B cell (primary cell): ENCODE results near the gene RCE1. TPM values are rescaled to one million over a fixed set of nuclear protein-coding genes. Genes with fewer than 3 reads are reported as not detected.

Source experiments
- ATAC-seq: fragments of 200-7000 bp; cut with Tn5 transposase; one replicate; pipeline ENCODE4 v1.10.0; 2021; ENCODE audit warnings: low read depth, mild to moderate bottlenecking, moderate number of reproducible peaks, moderate library complexity
- CTCF ChIA-PET: fragments of 350-600 bp; sonication (Branson Sonifier 250); formaldehyde crosslinking; loops from one replicate; lab custom pipeline; 2021; ENCODE audit warnings: antibody characterized with exemption, inconsistent platforms; lab: Charles Lee
- POLR2A ChIA-PET: fragments of 350-600 bp; sonication (Branson Sonifier 250); formaldehyde crosslinking; loops from one replicate; lab custom pipeline; 2021; ENCODE audit warnings: antibody characterized with exemption; lab: Charles Lee
- DNase-seq: peaks from one replicate; pipeline ENCODE4 v3.0.0; 2013
- H2AFZ ChIP-seq: 2 replicates; pipeline ENCODE4 v1.6.1; 2012; ENCODE audit warnings: mild to moderate bottlenecking, low read depth, low read length; ENCODE audit not compliant: insufficient read depth, poor library complexity, severe bottlenecking
- H3K27ac ChIP-seq, 2 donors: 1 replicate in 1 of 2; 2 replicates in 1 of 2; pipeline ENCODE4 v1.5.1; 2012 to 2013; ENCODE audit warnings: low read length in 2 of 2, mild to moderate bottlenecking in 2 of 2, moderate library complexity in 1 of 2
- H3K27me3 ChIP-seq, 4 experiments: fragments of 200-600 bp in 1 of 4; sonication (generic) in 1 of 4; replicated peaks in 1 of 4; 1 replicate in 2 of 4; 2 replicates in 2 of 4; pipeline versions ENCODE4 v1.6.1 to v1.7.0; 2013 to 2016; ENCODE audit warnings: low read length in 3 of 4, mild to moderate bottlenecking in 2 of 4, mixed read lengths in 1 of 4, moderate library complexity in 1 of 4; ENCODE audit not compliant: insufficient read depth in 4 of 4, control insufficient read depth in 3 of 4; ENCODE audit errors: control extremely low read depth in 1 of 4
- H3K36me3 ChIP-seq, 2 experiments: replicated peaks in 1 of 2; 1 replicate in 1 of 2; 2 replicates in 1 of 2; pipeline versions ENCODE4 v1.6.1 to v1.7.1; 2013; ENCODE audit warnings: low read length in 1 of 2; ENCODE audit not compliant: insufficient read depth in 2 of 2, control insufficient read depth in 1 of 2; ENCODE audit errors: control extremely low read depth in 1 of 2, extremely low read depth in 1 of 2
- H3K4me1 ChIP-seq, 2 donors: fragments of 200-600 bp in 1 of 2; sonication (generic) in 1 of 2; 1 replicate in 1 of 2; 2 replicates in 1 of 2; pipeline versions ENCODE4 v1.5.1 to v1.6.1; 2013 to 2017; ENCODE audit warnings: low read length in 2 of 2; ENCODE audit not compliant: control insufficient read depth in 2 of 2, insufficient read depth in 2 of 2
- H3K4me2 ChIP-seq: replicated peaks from 2 replicates; pipeline ENCODE3; 2012; ENCODE audit warnings: mild to moderate bottlenecking, low read depth, low read length; ENCODE audit not compliant: poor library complexity, severe bottlenecking
- H3K4me3 ChIP-seq, 5 experiments: fragments of 200-600 bp in 1 of 5; sonication (generic) in 1 of 5; 1 replicate in 3 of 5; 2 replicates in 2 of 5; pipeline versions ENCODE4 v1.5.1 to v1.7.0; 2011 to 2016; ENCODE audit warnings: low read length in 4 of 5, mild to moderate bottlenecking in 4 of 5, low read depth in 2 of 5, control low read depth in 1 of 5, moderate library complexity in 1 of 5; ENCODE audit not compliant: insufficient read depth in 1 of 5; ENCODE audit errors: control extremely low read depth in 1 of 5, extremely low read depth in 1 of 5
- H3K79me2 ChIP-seq: fragments of 200-600 bp; sonication (generic); one replicate; pipeline ENCODE4 v1.6.0; 2016; ENCODE audit warnings: low read length; ENCODE audit not compliant: control insufficient read depth, insufficient read depth
- H3K9ac ChIP-seq: fragments of 200-600 bp; sonication (generic); 2 replicates; pipeline ENCODE4 v1.6.1; 2017; ENCODE audit warnings: mild to moderate bottlenecking, low read length, moderate library complexity
- H3K9me3 ChIP-seq, 3 donors: one replicate each; pipeline versions ENCODE4 v1.6.1 to v1.7.1; 2013; ENCODE audit warnings: low read length in 2 of 3; ENCODE audit not compliant: control insufficient read depth in 2 of 3, insufficient read depth in 1 of 3; ENCODE audit errors: control extremely low read depth in 1 of 3
- H4K20me1 ChIP-seq: 2 replicates; pipeline ENCODE4 v1.6.0; 2012; ENCODE audit warnings: mild to moderate bottlenecking, low read length; ENCODE audit not compliant: insufficient read depth, control insufficient read depth, poor library complexity, severe bottlenecking
- H3K27ac Mint-ChIP-seq: one replicate; pipeline ENCODE4 v1.8.0; 2021; ENCODE audit warnings: mixed read lengths
- H3K27me3 Mint-ChIP-seq: one replicate; pipeline ENCODE4 v1.8.0; 2021; ENCODE audit warnings: mixed read lengths
- H3K4me1 Mint-ChIP-seq: one replicate; pipeline ENCODE4 v1.8.0; 2021; ENCODE audit warnings: mixed read lengths
- H3K4me3 Mint-ChIP-seq: one replicate; pipeline ENCODE4 v1.8.0; 2021; ENCODE audit warnings: mixed read lengths
- H3K9me3 Mint-ChIP-seq: one replicate; pipeline ENCODE4 v1.8.0; 2022; ENCODE audit warnings: mixed read lengths; ENCODE audit not compliant: insufficient read depth
- CTCF ChIP-seq: fragments of 200-600 bp; IDR thresholded peaks from one replicate; pipeline ENCODE4 v1.8.0; 2022; ENCODE audit warnings: antibody characterized with exemption, mild to moderate bottlenecking
- EZH2 ChIP-seq: IDR thresholded peaks from 2 replicates; pipeline ENCODE4 v1.6.1; 2012; ENCODE audit warnings: borderline replicate concordance, low read depth, mild to moderate bottlenecking, moderate library complexity, low read length; ENCODE audit not compliant: insufficient read depth, poor library complexity, severe bottlenecking
- WGBS: methylation state at CpG from one replicate; pipeline ENCODE4 v1.1.5; 2013; ENCODE audit warnings: missing lambda C conversion rate; ENCODE audit not compliant: insufficient coverage; 5-methylcytosine and 5-hydroxymethylcytosine counted together
- intact Hi-C: fragments of 100-400 bp; cut with micrococcal nuclease; formaldehyde crosslinking; loops from one replicate; pipeline ENCODE4 v1.10.0; 2022
- polyA plus RNA-seq: library from polyadenylated mRNA; depleted of rRNA; stranded (reverse); fragments of >200 nt; gene quantifications from 2 replicates; pipeline ENCODE4 v1.2.3, GENCODE V29; 2012
- total RNA-seq, 2 donors: library from RNA; stranded (reverse); fragments of 120-200 nt in 1 of 2; gene quantifications; 1 replicate in 1 of 2; 2 replicates in 1 of 2; pipeline versions ENCODE4 v1.2.3 to v1.2.4, GENCODE V29; 2013 to 2022

RCE1 gene
- total and polyA plus RNA-seq, 2 donors (not counting 1 experiment from before 2014, with no cell fraction given) = 31.6 to 59.7 TPM

- POLR2A ChIA-PET = interaction anchor here (0.6 kb wide), 1 partner anchor 167 kb away, joined by 7 read pairs; no protein-coding TSS in a partner anchor
- H3K27me3 Mint-ChIP-seq = peaks cover 9% of the 10 kb centered on the region
These were observed 26.9 kb downstream of the RCE1 start for GRCh38 chr11:66870131-66870530.

More at GRCh38 chr11:66870131-66870530, 26.9 kb downstream of the RCE1 start:
- Histone ChIP-seq H3K9ac (no peak overlapping the region), H3K4me2 (no peak overlapping the region), H3K4me3 (no peak overlapping the region), H3K4me1 (peaks cover 4 to 10% of the 10 kb centered on the region in 2 donors), H2AFZ (no peak overlapping the region), H3K79me2 (no peaks in the 10 kb centered on the region), H3K9me3 (no peaks in the 10 kb centered on the region), H3K27ac (no peak overlapping the region), H3K27me3 (no peaks in the 10 kb centered on the region), H3K36me3 (no peaks in the 10 kb centered on the region), H4K20me1 (no peaks in the 10 kb centered on the region)
- intact Hi-C loops = no loop called here
- CTCF ChIA-PET = interaction anchor here (1.0 kb wide), 1 partner anchor 175 kb away, joined by 3 read pairs; no protein-coding TSS in a partner anchor
- H3K9me3 Mint-ChIP-seq = no peaks in the 10 kb centered on the region
- 95% methylated on average over 6 of the region's 16 CpGs for WGBS
- no peak for DNase-seq
- H3K4me3 Mint-ChIP-seq = no peak overlapping the region
- TF ChIP-seq CTCF = no peak
- TF ChIP-seq EZH2 = no peak
- H3K4me1 Mint-ChIP-seq = peaks cover 12% of the 10 kb centered on the region
- ATAC-seq = no peak
- no peak overlapping the region for H3K27ac Mint-ChIP-seq
